ENCODE results near the gene ADAMTS16.

ADAMTS16 gene

DNA sequence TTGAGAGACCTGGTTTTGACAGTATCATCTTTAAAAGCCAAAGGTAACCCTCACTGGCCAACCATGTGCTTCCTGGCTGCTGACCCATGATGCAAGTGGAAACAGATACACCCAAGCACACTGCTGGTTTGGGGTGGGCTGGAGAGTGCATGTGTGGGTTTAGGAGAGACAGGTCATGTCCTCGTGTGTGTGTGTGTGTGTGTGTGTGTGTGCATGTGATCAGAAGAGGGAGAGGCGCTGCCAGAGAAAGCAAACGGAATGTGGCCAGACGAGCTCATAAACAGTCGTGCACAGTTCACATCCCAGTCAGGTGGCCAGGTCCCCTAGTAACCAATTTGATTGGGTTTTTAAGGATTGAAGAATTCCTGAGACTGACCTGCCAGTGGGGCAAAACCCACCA, 169.5 kb downstream of the ADAMTS16 start:
- no peak overlapping the region for H3K4me3 ChIP-seq (ENCODE audit: low read depth, low read length)
- TF ChIP-seq, protein P1, sequence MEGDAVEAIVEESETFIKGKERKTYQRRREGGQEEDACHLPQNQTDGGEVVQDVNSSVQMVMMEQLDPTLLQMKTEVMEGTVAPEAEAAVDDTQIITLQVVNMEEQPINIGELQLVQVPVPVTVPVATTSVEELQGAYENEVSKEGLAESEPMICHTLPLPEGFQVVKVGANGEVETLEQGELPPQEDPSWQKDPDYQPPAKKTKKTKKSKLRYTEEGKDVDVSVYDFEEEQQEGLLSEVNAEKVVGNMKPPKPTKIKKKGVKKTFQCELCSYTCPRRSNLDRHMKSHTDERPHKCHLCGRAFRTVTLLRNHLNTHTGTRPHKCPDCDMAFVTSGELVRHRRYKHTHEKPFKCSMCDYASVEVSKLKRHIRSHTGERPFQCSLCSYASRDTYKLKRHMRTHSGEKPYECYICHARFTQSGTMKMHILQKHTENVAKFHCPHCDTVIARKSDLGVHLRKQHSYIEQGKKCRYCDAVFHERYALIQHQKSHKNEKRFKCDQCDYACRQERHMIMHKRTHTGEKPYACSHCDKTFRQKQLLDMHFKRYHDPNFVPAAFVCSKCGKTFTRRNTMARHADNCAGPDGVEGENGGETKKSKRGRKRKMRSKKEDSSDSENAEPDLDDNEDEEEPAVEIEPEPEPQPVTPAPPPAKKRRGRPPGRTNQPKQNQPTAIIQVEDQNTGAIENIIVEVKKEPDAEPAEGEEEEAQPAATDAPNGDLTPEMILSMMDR (IDR thresholded peaks at IDR 0.05; ENCODE audit: low read depth, low read length) = no peak

DNA sequence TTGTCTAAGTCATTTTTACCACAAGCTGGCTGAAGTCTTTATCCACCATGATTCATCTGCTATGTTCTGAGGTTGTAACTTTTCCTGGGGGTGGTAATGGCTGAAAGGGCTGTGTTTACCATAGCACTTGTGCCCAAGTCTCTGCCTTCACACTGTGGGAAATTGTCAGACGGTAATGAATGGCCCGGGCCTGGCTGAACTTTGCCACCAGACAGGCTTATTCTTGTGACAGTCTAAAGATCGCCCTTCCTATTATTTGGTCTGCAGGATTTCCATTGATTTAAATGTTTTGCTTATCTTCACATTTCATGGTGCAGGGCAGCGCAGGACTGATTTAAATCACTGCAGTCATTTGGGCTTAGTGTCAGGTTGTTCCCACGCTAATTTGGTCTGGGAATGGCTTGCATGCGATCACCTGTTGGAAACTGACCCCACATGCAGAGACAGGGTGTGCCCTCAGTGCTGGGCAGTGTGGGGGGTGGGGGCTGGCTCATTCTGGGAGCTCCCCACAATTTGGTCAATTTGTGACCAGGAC, 173.0 kb downstream of the ADAMTS16 start:
- TF ChIP-seq, protein P1 (IDR thresholded peaks at IDR 0.05; ENCODE audit: low read depth, low read length) = no peak
- no peak overlapping the region for H3K4me3 ChIP-seq (ENCODE audit: low read depth, low read length)

DNA sequence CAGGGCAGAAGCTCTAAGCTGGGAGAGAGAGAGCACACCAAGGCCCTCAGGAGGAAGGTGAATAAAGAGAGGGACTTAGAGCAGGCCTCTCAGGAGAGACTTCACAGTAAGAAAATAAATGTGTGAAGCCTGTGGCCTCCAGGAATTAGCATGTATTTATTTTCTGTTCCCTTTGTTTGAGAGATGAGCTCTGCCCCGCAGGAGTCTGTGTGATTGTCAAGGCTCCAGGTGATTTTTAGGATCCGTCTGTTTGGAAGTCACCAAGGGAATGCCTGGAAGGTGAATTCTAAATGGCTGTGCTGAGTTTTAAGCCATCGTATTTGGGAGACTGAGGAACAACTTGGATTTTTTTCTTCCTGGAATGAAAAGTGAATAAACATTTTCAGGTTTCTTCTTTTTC, 174.0 kb downstream of the ADAMTS16 start:
- TF ChIP-seq, protein P1 (IDR thresholded peaks at IDR 0.05; ENCODE audit: low read depth, low read length) = no peak
- no peak overlapping the region for H3K4me3 ChIP-seq (ENCODE audit: low read depth, low read length)

DNA sequence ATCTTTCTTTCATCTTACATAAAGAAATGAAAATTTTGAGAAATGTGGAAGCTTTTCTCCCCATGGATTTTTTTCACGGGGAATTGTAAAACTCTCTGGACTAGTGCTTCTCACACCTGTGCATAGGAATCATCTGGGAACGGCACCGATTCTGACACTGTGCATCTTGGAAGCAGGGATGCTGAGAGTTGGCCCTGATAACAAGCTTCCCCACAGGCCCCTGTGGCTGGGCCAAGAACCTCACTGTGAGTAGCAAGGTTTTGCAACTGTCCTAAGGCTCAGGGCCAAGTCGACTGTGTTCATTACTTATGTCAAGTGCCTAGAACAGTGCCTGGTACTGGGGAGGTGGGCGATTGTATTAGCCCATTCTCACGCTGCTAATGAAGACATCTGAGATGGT, 174.5 kb downstream of the ADAMTS16 start:
- H3K4me3 ChIP-seq (ENCODE audit: low read depth, low read length) = no peak overlapping the region
- TF ChIP-seq, protein P1 (IDR thresholded peaks at IDR 0.05; ENCODE audit: low read depth, low read length) = no peak

DNA sequence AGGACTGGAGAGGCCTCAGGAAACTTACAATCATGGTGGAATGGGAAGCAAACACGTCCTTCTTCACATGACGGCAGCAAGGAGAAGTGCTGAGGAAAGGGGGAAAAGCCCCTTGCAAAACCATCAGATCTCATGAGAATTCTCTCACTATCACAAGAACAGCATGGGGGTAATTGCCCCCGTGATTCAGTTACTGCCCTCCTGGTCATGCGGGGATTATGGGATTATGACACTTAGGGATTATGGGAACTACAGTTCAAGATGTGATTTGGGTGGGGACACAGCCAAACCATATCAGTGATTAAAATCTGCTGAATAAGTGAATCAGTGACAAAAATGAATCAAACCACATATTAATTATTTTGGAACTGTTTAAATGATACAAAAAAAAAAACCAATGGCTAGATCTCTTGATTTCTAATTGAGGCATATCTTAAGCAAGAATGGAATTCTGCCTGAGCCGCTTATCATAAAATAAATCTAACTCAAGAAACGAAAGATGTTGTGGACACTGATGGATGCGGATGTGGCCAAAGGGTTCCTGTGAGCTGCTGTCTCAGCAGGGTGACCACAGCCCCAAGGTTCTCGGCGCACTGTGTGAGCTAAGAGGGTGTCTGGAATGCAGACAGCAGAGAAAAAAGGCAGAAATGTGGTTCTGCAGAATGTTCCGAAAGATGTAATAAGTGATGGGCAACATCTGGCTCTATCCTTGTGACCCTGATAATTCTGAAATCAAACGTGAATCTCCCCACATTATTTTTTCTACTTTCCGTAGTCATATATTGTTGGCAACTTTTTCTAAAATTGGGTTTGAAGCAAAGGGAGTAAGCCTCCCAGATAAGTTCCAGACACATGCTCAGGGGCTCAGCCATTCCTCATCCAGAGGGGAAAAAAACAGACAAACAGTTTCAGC, 175.2 kb downstream of the ADAMTS16 start:
- TF ChIP-seq, protein P1 (IDR thresholded peaks at IDR 0.05; ENCODE audit: low read depth, low read length) = no peak
- H3K4me3 ChIP-seq (ENCODE audit: low read depth, low read length) = no peak overlapping the region

DNA sequence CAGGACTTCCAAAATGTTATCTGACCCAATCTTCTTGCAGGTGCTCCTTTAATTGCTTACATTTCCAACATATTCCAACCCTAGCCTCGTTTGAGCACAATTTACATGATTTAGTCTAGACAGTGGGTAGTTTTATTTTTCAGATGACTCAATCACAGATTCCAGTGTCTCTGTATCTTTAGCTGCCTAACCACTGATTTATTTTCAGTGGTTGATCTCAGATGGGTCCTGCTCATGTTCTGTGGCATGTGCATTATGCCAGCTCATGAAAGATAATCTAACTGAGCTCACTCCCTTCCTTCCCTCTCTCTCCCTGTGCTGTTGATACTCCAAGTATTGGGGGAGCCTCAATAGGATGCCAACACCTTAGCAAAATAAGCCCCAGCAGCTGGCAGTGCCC, 176.2 kb downstream of the ADAMTS16 start:
- H3K4me3 ChIP-seq (ENCODE audit: low read depth, low read length) = no peak overlapping the region
- TF ChIP-seq, protein P1 (IDR thresholded peaks at IDR 0.05; ENCODE audit: low read depth, low read length) = no peak

DNA sequence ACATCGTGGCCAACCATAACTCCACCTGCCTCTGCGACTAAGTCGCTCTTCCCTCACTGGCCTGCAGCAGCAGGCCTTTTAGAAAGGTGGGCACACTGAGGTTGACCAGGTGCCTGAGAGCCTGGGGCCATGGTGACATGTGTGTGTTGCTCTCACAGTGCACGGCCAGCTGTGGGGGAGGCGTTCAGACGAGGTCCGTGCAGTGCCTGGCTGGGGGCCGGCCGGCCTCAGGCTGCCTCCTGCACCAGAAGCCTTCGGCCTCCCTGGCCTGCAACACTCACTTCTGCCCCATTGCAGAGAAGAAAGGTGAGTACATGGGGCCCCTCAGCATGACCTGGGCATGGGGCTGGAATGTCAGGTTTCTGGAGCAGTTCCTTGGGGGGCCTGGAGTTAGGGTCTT, 177.8 kb downstream of the ADAMTS16 start:
- H3K4me3 ChIP-seq (ENCODE audit: low read depth, low read length) = no peak overlapping the region
- TF ChIP-seq, protein P1 (IDR thresholded peaks at IDR 0.05; ENCODE audit: low read depth, low read length) = no peak

Data from WI38 (cell line).